Hematopoietic multipotent progenitor cell treated with erythropoietin and hydrocortisone succinate and interleukin-3 and kit ligand, for 15 days (in vitro differentiated cells): Measurements from ENCODE around the gene TSN.
"Not testable (repeated sequence)": the region's sequence is repeated elsewhere in the genome, so short reads cannot be mapped to it uniquely, and the experiment has no call there.

ENCODE experiments used
- DNase-seq: peaks from one replicate; pipeline ENCODE4 v3.0.0-alpha.2; 2015; ENCODE audit warnings: low spot score

Gene TSN

DNA sequence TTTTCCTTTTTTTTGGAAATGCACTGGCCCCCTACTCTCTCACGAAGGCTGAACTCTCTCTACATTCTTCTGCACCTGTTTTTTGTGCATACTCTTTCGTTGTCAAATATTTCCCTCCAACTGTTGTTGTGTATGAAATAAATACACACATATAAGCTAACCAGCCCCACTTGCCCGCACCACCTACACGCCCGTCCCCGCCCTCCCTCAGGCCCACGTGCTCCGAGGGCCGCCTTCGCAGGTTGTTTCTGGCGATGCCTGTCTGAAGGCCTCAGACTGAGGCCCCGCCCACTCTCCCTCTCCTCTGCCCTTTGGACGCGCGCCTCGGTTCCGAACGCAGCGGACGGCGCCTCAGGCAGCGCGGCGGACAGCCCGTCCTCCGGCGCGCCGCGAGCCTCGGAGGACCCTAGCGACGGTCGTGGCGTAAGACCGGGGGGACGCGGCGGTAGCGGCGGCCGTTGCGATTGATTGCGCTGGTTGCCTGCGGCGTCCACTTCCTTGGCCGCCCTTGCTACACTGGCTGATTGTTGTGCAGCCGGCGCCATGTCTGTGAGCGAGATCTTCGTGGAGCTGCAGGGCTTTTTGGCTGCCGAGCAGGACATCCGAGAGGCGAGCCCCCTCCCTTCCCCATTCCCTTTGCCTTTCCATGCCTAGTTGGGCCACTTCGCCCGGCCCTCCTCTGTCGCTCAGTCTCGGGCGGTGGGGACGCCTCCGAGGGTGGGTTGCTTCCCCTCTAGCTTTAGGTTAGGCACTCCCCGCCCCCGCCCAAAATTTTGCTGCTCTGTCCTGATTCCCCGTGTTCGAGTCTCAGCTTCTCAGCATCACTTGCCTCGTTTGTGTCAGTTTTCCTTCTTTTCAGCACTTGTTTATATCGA is at the start of gene TSN:
TSS of gene TSN (plus strand) at position 415 of the 875 bp plus-strand sequence. CDS start at position 544, 129 bp downstream.
- peak; percentile 99 for DNase-seq

DNA sequence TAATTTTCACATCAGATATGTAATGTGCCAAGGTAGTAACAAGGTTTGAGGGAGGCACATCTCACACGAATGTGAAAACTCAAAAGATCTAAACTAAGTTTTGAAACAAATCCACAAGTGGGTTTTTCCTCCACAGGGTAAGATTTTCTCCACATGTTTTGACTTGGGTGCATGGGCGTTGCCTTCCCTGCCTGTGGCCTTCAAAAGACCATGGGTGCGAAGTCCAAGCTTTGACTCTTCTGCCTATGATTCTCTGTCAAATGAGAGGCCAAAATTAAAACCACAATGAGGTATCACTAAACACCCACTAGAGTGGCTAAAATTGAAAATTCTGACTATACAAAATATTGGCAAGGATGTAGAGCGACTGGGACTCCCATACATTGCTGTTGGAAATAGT is 49.5 kb upstream of the TSN start:
- DNase-seq, result no peak

GRCh38 chr2:121707344-121707919 is 48.0 kb upstream of the TSN start:
- DNase-seq, result no peak

DNA sequence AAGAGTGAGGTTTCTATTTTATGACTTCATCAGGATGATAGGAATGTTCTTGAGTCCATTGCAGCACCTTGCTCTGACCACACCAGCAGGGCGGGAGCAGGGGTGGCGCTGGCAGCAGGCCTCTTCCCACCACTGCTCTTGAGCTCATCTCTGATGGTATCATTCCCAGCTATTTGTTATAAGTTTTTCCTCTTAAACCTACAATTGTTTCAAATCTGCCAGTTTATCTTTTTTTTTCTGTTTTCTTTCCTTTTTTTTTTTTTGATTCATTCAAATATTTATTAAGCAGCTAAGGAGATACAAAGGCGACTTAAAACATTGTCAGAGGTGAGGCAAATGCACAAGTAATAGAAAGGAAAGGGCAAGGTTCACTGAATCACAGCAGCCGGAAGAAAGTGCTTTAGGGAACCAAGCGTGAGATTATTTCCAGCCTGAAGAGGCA is 47.5 kb upstream of the TSN start:
- no peak for DNase-seq

GRCh38 chr2:121709776-121710469 is 45.5 kb upstream of the TSN start:
- DNase-seq, result no peak

GRCh38 chr2:121710470-121711170 is 44.8 kb upstream of the TSN start:
- DNase-seq, result no peak

DNA sequence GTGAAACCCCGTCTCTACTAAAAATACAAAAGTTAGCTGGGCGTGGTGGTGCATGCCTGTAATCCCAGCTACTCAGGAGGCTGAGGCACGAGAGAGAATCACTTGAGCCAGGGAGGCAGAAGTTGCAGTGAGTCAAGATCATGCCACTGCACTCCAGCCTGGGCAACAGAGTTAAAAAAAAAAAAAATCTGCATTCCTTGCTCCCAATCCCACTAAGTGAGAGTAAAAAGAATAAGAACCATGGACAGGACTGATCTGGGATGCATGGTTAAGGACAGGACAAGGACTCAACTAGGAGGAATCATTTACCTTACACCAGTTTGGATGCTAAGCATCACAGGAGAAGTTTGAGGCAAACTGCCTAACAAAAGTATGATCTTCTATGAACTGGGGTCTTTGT is 44.0 kb upstream of the TSN start:
- DNase-seq, result not testable (repeated sequence)

DNA sequence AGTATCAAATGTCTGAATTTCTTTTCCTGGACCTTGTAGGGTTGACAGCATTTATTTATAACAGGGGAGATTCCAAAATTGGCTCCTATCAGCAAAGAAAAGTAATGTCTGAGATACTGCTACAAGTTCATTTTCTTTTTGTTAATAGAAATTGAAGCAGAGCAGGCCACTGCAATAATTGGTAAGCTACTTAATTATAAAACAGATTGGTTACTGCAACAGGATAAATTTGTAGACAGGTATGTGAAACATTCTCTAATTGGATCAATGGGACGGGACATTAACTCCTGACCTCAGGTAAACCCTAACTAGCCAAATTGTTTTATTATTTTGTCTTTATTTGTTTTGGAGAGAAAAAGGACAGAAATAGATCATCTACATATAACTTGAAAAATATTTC is 39.3 kb upstream of the TSN start:
- no peak for DNase-seq

GRCh38 chr2:121717529-121717928 is 37.9 kb upstream of the TSN start:
- DNase-seq, result no peak

GRCh38 chr2:121721926-121722325 is 33.5 kb upstream of the TSN start:
- DNase-seq, result no peak

DNA sequence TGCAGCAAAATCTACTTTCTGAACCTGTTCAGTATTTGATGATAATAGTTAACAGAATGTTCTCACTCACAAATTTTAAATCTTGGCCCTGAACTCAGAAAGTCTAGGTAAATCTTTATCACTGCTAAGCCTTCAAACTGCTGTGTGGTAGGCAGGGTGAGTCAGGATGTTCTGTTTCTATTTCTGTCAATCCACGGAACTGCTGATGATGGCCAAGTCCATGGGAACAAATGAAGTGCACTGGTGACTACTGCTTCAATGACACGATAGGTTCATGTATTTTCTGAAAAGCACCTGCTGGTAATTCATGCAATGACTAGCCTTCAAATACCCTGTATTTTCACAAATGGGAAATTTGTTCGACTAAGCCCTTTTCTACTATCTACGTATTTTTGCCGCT is 33.0 kb upstream of the TSN start:
- DNase-seq, result no peak

GRCh38 chr2:121723316-121723715 is 32.1 kb upstream of the TSN start:
- no peak for DNase-seq

GRCh38 chr2:121727332-121727731 is 28.1 kb upstream of the TSN start:
- no peak for DNase-seq

- DNase-seq, result no peak
These were observed 27.5 kb upstream of the TSN start for GRCh38 chr2:121727950-121728349.

- DNase-seq, result no peak
These were observed 24.1 kb upstream of the TSN start for GRCh38 chr2:121731366-121731765.

GRCh38 chr2:121734544-121734943 is 20.9 kb upstream of the TSN start:
- not testable (repeated sequence) for DNase-seq

DNA sequence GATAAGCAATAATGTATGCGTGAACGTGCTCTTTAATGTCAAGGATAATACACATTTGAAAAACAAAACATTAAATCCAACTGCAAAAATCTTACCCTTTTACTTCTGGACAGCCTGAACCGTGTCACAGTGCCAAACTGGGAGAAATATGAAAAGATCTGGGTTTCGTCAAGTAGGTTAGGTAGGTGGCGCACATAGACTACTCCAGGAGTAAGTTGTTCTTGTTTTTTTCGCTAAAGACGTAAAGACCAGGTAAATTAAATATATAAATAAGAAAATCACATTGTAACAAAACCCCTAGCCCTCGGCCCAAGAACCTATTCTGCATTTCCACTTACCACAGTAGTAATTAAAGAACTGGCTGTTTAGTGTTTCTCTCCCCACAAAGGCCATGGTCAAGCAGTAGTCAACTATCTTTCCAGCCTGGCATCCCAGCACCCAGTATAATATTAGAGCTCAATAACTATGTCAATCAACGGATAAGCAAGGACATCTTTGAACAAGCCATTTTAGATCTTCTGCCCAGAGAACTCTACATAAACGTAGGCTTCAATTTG is 19.9 kb upstream of the TSN start:
- peak; percentile 38 for DNase-seq

- DNase-seq, result peak; percentile 18
These were observed 19.4 kb upstream of the TSN start for GRCh38 chr2:121736140-121736461.

DNA sequence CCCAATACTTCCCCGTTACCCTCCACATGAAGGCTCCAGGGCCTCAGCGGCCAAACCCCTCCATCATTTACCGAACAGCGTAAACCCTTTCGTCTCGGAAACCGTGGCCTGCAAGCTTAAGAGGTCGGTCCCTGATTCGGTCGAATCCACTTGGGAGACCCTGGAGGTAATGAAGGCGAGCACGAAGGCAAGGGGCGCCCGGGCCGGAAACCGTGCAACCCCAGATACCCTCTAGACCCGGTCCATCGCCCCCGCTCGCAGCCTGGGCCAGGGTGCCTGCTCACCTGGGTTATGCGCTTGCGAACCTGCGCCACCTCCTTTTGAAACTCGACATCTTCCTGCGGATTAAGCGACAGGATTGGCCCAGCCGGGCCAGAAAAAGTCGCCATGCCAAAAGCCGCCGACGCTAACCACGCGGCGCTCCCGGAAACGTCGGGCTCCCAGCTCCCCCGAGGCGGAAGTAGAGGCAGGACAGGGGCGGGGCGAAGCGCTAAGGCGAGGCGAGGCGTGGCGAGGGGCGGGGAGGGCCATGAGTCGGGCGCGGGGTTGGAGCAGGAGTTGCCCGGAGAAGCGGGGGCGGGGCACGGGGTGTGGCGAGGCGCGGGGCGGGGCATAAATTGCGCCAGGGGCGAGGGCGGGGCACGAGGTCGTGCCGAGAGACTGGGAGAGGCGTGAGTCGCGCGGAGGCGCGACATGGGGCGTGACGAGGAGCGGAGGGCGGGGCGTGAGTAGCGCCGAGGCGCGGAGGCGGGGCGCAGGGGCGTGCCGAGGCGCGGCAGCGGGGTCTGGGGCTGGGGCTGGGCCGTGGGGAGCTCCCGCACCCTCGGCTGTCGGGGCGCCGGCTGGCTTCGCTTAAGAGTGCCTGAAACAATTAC is 18.8 kb upstream of the TSN start, which contains the start of gene NIFK:
TSS of gene NIFK (minus strand) at position 414 of the 875 bp plus-strand sequence. CDS start at position 389, 25 bp downstream.
- DNase-seq, result peak; percentile 98

GRCh38 chr2:121740973-121741372 is 14.5 kb upstream of the TSN start:
- DNase-seq, result no peak

DNA sequence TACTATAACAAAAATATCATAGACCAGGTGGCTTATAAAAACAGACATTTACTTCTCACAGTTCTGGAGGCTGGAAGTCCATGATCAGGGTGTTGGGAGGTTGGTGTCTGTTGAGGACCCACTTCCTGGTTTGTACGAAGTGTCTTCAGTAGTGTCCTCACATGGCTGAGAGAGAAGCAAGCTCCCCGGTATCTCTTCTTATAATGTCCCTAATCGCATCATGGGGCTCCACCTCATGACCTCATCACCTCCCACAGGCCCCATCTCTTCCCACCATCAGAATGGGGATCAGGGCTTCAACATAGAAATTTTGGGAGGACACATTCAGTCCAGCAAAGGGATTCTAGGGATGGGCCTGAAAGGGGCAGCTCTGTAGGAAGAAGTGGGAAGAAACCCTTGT is 14.0 kb upstream of the TSN start:
- no peak for DNase-seq
